Activated CD8-positive, alpha-beta T cell treated with anti-CD3 and anti-CD28 coated beads for 36 hours (primary cell): ENCODE results near the gene PLEK. TPM values are rescaled to one million over a fixed set of nuclear protein-coding genes. Genes with fewer than 3 reads are reported as not detected.

Experiments used
- ATAC-seq: fragments of 200-7000 bp; cut with Tn5 transposase; one replicate; pipeline ENCODE4 v1.10.0; 2021; ENCODE audit warnings: mild to moderate bottlenecking, moderate library complexity
- CTCF ChIA-PET: fragments of 350-600 bp; sonication (Branson Sonifier 250); formaldehyde crosslinking; loops from one replicate; lab custom pipeline; 2021; ENCODE audit warnings: antibody characterized with exemption; lab: Charles Lee
- POLR2A ChIA-PET: fragments of 350-600 bp; sonication (Branson Sonifier 250); formaldehyde crosslinking; loops from one replicate; lab custom pipeline; 2021; ENCODE audit warnings: antibody characterized with exemption; lab: Charles Lee
- DNase-seq: peaks from one replicate; pipeline ENCODE4 v3.0.0-alpha.2; 2020
- H3K27ac Mint-ChIP-seq: one replicate; pipeline ENCODE4 v1.8.0; 2021; ENCODE audit warnings: mild to moderate bottlenecking, mixed read lengths
- H3K27me3 Mint-ChIP-seq: one replicate; pipeline ENCODE4 v1.8.0; 2021; ENCODE audit warnings: mixed read lengths
- H3K36me3 Mint-ChIP-seq: one replicate; pipeline ENCODE4 v1.8.0; 2021; ENCODE audit warnings: low read depth, mixed read lengths
- H3K4me1 Mint-ChIP-seq: one replicate; pipeline ENCODE4 v1.8.0; 2021; ENCODE audit warnings: low read depth, mixed read lengths
- H3K4me3 Mint-ChIP-seq: one replicate; pipeline ENCODE4 v1.8.0; 2021; ENCODE audit warnings: mild to moderate bottlenecking, moderate library complexity, mixed read lengths
- H3K9me3 Mint-ChIP-seq: one replicate; pipeline ENCODE4 v1.8.0; 2021; ENCODE audit warnings: mixed read lengths
- CTCF ChIP-seq: fragments of 200-600 bp; IDR thresholded peaks from one replicate; pipeline ENCODE4 v1.8.0; 2022; ENCODE audit warnings: antibody characterized with exemption, mild to moderate bottlenecking
- intact Hi-C: fragments of 100-400 bp; cut with micrococcal nuclease; formaldehyde crosslinking; loops from one replicate; pipeline ENCODE4 v1.10.0; 2022
- total RNA-seq, 2 experiments: library from RNA; stranded (reverse); gene quantifications; one replicate each; pipeline ENCODE4 v1.2.3, GENCODE V29; 2021

Gene PLEK, protein sequence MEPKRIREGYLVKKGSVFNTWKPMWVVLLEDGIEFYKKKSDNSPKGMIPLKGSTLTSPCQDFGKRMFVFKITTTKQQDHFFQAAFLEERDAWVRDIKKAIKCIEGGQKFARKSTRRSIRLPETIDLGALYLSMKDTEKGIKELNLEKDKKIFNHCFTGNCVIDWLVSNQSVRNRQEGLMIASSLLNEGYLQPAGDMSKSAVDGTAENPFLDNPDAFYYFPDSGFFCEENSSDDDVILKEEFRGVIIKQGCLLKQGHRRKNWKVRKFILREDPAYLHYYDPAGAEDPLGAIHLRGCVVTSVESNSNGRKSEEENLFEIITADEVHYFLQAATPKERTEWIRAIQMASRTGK
- 1 to 10 TPM; 4.8 to 6.0 TPM for total RNA-seq

- H3K27me3 Mint-ChIP-seq, result peaks cover 1% of the 10 kb centered on the region
- DNase-seq (peak; percentile 25), ATAC-seq (peak; percentile 38)
- H3K36me3 Mint-ChIP-seq, result no peaks in the 10 kb centered on the region
- ChIA-PET CTCF (interaction anchor here (0.7 to 3.6 kb wide), 4 partner anchors 63 to 79 kb away, joined by 3 to 33 read pairs (median 3); no protein-coding TSS in a partner anchor), POLR2A (interaction anchor here (1.2 kb wide), 1 partner anchor 62 kb away, joined by 4 read pairs; no protein-coding TSS in a partner anchor)
- no peaks in the 10 kb centered on the region for H3K9me3 Mint-ChIP-seq
- H3K4me1 Mint-ChIP-seq, result peaks cover 31% of the 10 kb centered on the region
- no peak for TF ChIP-seq CTCF
- peak within 1 kb of the TSS; percentile 86 for H3K27ac Mint-ChIP-seq
- intact Hi-C loops, result no loop called here
- peak within 1 kb of the TSS; percentile 59 for H3K4me3 Mint-ChIP-seq
Measured at GRCh38 chr2:68365087-68365486, at the start of gene PLEK. Gene PLEK (plus strand): TSS chr2:68365282. CDS start chr2:68365352, 70 bp downstream.

DNA sequence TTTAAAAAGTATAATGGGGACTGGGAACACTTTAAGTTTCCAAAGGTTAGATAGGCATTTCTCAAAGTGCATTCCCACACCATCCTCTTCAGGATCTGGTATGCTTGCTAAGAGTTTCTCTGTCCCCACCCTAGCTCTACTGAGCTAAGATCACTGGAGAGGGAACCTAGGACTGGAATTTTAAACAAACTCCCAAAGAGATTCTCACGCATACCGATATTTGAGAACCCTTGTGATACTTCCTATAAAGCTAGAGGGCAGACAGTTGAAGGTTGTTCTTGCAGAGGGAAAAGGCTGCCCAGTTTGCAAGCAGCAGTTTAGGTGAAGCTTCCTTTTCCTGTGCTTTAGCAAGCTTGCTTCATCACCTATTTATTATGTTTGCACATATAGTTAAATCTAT, 49.0 kb upstream of the PLEK start:
- DNase-seq (no peak), ATAC-seq (no peak)
- H3K4me1 Mint-ChIP-seq, result peaks cover 8% of the 10 kb centered on the region
- POLR2A ChIA-PET, result no interaction called here
- H3K36me3 Mint-ChIP-seq, result no peaks in the 10 kb centered on the region
- TF ChIP-seq CTCF, result no peak
- CTCF ChIA-PET, result interaction anchor here (0.9 kb wide), 1 partner anchor 27 kb away, joined by 4 read pairs; no protein-coding TSS in a partner anchor
- no peak overlapping the region for H3K4me3 Mint-ChIP-seq
- H3K9me3 Mint-ChIP-seq, result peaks cover 2% of the 10 kb centered on the region
- no peak overlapping the region for H3K27ac Mint-ChIP-seq
- H3K27me3 Mint-ChIP-seq, result peaks cover 38% of the 10 kb centered on the region
- intact Hi-C loops, result no loop called here

- Mint-ChIP-seq H3K27ac (no peak overlapping the region), H3K9me3 (peaks cover 2% of the 10 kb centered on the region), H3K4me1 (peaks cover 8% of the 10 kb centered on the region), H3K4me3 (peak overlapping the region; percentile 39), H3K36me3 (no peaks in the 10 kb centered on the region), H3K27me3 (peaks cover 48% of the 10 kb centered on the region)
- POLR2A ChIA-PET, result interaction anchor here (0.8 to 1.2 kb wide), 2 partner anchors 20 to 28 kb away, joined by 3 read pairs; no protein-coding TSS in a partner anchor
- no peak for TF ChIP-seq CTCF
- intact Hi-C loops, result no loop called here
- DNase-seq (no peak), ATAC-seq (no peak)
- CTCF ChIA-PET, result no interaction called here
Measured at GRCh38 chr2:68317971-68318913, 46.8 kb upstream of the PLEK start.

GRCh38 chr2:68318914-68319397, 46.1 kb upstream of the PLEK start:
- Mint-ChIP-seq H3K36me3 (no peaks in the 10 kb centered on the region), H3K27me3 (peaks cover 50% of the 10 kb centered on the region), H3K4me1 (peaks cover 8% of the 10 kb centered on the region), H3K27ac (no peak overlapping the region), H3K4me3 (peak overlapping the region; percentile 39), H3K9me3 (peaks cover under 1% of the 10 kb centered on the region)
- ATAC-seq, result no peak
- TF ChIP-seq CTCF, result no peak
- intact Hi-C loops, result no loop called here
- ChIA-PET CTCF (interaction anchor here (0.8 to 2.0 kb wide), 2 partner anchors 123 to 197 kb away, joined by 3 to 5 read pairs; no protein-coding TSS in a partner anchor), POLR2A (no interaction called here)
- no peak for DNase-seq
